Muscle layer of colon (tissue), 2 donors: ENCODE measurements around the gene LRRC49.

Experiments
- H3K27ac ChIP-seq: one replicate; pipeline ENCODE4 v1.7.0; 2013; ENCODE audit warnings: low read depth, mild to moderate bottlenecking, low read length, moderate library complexity
- H3K27me3 ChIP-seq, 2 donors: one replicate each; pipeline ENCODE4 v1.7.0; 2013; ENCODE audit warnings: low read length in 2 of 2, mild to moderate bottlenecking in 2 of 2; ENCODE audit not compliant: insufficient read depth in 2 of 2, control insufficient read depth in 1 of 2
- H3K36me3 ChIP-seq: one replicate; pipeline ENCODE4 v1.7.0; 2013; ENCODE audit warnings: mild to moderate bottlenecking, low read length; ENCODE audit not compliant: insufficient read depth
- H3K4me1 ChIP-seq: one replicate; pipeline ENCODE4 v1.7.0; 2013; ENCODE audit warnings: mild to moderate bottlenecking, low read length; ENCODE audit not compliant: insufficient read depth
- H3K4me3 ChIP-seq, 2 donors: one replicate each; pipeline ENCODE4 v1.7.0; 2013; ENCODE audit warnings: low read length in 2 of 2, low read depth in 1 of 2, mild to moderate bottlenecking in 1 of 2, moderate library complexity in 1 of 2
- H3K9ac ChIP-seq: one replicate; pipeline ENCODE4 v1.7.0; 2013; ENCODE audit warnings: low read length
- H3K9me3 ChIP-seq: one replicate; pipeline ENCODE4 v1.7.0; 2013; ENCODE audit warnings: mild to moderate bottlenecking, low read length
- donor health status: abdominal sarcoma.
- donor health status: Adenocarcinoma of cecum.

LRRC49 gene

DNA sequence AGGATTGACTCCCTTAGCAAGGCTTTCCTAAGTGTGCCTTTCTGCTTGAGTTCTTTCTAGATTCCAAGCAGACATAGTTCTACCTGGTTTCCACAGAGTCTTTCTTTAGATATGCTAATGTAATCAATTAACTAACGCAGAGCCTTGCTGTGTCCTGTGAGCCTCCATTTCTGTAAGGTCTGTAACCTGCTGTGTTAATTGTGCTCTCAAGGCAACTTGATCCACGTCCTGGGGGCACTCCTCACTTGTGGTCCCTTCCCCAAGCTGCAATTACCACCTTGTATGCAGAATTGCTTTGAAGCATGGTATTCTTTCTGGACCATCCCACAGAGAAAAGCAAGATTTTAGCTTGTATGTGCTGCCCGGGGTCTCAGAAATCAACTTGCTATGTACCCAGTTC lies 193.2 kb downstream of the LRRC49 start:
- Histone ChIP-seq H3K27ac (no peak overlapping the region), H3K27me3 (no peaks in the 10 kb centered on the region), H3K4me1 (peaks cover 14% of the 10 kb centered on the region), H3K9ac (no peak overlapping the region), H3K36me3 (no peaks in the 10 kb centered on the region), H3K4me3 (no peak overlapping the region), H3K9me3 (no peaks in the 10 kb centered on the region)

GRCh38 chr15:71088155-71088554 lies 195.5 kb downstream of the LRRC49 start:
- Histone ChIP-seq H3K9me3 (no peaks in the 10 kb centered on the region), H3K4me3 (no peak overlapping the region), H3K4me1 (peaks cover 6% of the 10 kb centered on the region), H3K27me3 (no peaks in the 10 kb centered on the region), H3K9ac (no peak overlapping the region), H3K36me3 (no peaks in the 10 kb centered on the region), H3K27ac (no peak overlapping the region)

DNA sequence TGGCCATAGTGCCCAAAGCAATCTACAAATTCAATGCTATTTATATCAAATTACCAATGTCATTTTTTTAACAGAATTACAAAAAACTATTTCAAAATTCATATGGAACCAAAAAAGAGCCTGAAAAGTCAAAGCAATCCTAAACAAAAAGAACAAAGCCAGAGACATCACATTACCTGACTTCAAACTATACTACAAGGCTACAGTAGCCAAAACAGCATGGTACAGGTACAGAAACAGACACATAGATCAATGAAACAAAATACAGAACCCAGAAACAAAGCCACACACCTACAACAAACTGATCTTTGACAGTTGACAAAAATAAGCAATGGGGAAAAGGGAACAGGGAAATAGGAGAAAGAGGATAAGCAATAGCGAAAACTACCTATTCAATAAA lies 196.1 kb downstream of the LRRC49 start:
- Histone ChIP-seq H3K4me1 (peaks cover under 1% of the 10 kb centered on the region), H3K9me3 (no peaks in the 10 kb centered on the region), H3K36me3 (no peaks in the 10 kb centered on the region), H3K27me3 (no peaks in the 10 kb centered on the region), H3K27ac (no peak overlapping the region), H3K9ac (no peak overlapping the region), H3K4me3 (no peak overlapping the region)

DNA sequence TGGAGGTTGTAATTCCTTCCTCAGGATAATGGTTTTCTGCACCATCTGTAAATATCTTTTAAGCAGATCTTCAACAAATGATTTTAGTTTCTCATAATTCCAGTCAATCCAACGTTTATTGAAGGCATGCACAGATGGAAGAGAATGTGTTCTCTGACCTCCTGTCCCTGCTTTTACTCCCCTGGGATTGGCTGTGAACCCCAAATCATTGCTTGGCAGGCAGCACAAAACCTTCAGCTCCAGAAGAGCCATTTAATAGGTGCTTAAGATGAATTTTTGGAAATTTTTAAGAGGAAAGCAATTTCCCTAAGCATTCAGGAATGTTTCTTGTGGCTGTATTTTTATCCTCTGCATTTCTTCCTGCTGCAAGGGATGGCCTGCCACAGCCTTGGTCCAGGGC lies 197.2 kb downstream of the LRRC49 start:
- Histone ChIP-seq H3K36me3 (no peaks in the 10 kb centered on the region), H3K27me3 (no peaks in the 10 kb centered on the region), H3K4me3 (no peak overlapping the region), H3K9ac (no peak overlapping the region), H3K27ac (no peak overlapping the region), H3K9me3 (no peaks in the 10 kb centered on the region), H3K4me1 (no peaks in the 10 kb centered on the region)

DNA sequence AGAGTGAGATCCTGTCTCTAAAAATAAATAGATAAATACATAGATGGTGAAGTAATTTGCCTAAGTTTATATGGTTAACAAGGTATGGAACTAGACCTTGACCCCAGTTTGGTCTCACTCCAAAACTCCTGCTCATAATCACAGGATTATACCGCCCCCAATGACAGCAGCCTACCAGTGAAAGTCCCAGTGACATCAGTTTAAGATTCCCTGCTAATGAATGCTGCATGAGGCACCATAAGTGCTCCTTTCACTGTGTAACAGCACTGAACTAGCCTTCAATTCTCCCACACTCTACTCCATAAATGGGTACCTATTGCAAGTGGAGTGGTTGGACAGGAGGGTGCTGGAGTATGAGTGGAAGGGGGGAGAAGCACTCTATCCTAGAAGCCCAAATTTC lies 199.0 kb downstream of the LRRC49 start:
- Histone ChIP-seq H3K36me3 (no peaks in the 10 kb centered on the region), H3K27ac (no peak overlapping the region), H3K9ac (no peak overlapping the region), H3K27me3 (no peaks in the 10 kb centered on the region), H3K4me3 (no peak overlapping the region), H3K4me1 (no peaks in the 10 kb centered on the region), H3K9me3 (no peaks in the 10 kb centered on the region)

DNA sequence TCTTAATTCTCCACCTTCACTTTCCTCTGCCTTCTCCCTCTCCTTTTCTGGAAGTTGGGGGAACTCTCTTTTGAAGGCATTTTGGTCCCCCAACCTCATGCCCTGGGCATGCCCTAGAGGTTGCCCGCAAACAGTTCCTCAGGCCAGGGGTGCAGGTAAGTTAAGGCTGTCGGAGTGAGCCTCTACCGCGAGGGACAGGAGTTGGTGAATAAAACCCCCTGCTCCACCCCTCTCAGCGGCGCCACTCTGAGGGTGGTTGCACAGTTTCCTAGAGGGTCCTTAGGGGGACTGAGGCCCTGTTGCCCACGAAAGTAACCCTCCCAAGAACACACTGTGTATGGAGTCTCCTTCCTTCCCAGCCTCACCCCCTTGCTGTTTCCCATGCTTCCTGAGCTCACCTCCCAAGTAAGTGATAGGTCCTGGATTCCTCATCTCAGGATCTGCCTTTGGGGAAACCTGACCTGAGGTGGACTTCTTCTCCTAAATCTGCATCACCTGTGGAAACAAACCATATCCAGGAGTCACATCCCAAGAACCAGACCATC lies 199.5 kb downstream of the LRRC49 start:
- H3K27ac ChIP-seq, result no peak overlapping the region

GRCh38 chr15:71093054-71094024 lies 200.7 kb downstream of the LRRC49 start:
- no peak overlapping the region for H3K4me3 ChIP-seq
- H3K27me3 ChIP-seq, result no peaks in the 10 kb centered on the region
- no peak overlapping the region for H3K27ac ChIP-seq
- H3K36me3 ChIP-seq, result no peaks in the 10 kb centered on the region
- H3K4me1 ChIP-seq, result no peaks in the 10 kb centered on the region
- H3K9me3 ChIP-seq, result no peaks in the 10 kb centered on the region
- no peak overlapping the region for H3K9ac ChIP-seq

More for the DNA sequence above, 199.5 kb downstream of the LRRC49 start:
- Histone ChIP-seq H3K9me3 (no peaks in the 10 kb centered on the region), H3K4me3 (no peak overlapping the region), H3K9ac (no peak overlapping the region), H3K27me3 (no peaks in the 10 kb centered on the region), H3K4me1 (no peaks in the 10 kb centered on the region), H3K36me3 (no peaks in the 10 kb centered on the region)

DNA sequence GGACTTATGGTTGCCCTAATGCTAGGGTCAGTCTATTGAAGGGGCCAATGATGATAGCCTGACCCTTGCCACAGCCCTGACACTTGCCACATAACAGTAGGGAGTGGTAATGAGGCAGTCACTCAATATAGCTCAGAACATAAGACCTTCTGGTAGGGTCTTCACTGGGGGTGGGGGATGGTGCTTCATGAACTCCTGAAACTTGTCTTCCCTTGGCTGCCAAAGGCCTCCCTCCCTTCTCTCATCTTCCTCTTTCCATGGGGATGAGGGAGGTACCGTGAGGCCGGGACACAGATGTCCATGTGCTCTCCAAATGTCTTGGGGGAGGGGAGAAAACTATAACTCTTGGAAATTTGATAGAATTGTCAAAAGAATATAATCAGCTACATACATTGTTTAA lies 201.5 kb downstream of the LRRC49 start:
- no peak overlapping the region for H3K4me3 ChIP-seq
- H3K27ac ChIP-seq, result no peak overlapping the region
- H3K4me1 ChIP-seq, result no peaks in the 10 kb centered on the region
- no peak overlapping the region for H3K9ac ChIP-seq
- H3K9me3 ChIP-seq, result no peaks in the 10 kb centered on the region
- no peaks in the 10 kb centered on the region for H3K36me3 ChIP-seq
- H3K27me3 ChIP-seq, result no peaks in the 10 kb centered on the region

DNA sequence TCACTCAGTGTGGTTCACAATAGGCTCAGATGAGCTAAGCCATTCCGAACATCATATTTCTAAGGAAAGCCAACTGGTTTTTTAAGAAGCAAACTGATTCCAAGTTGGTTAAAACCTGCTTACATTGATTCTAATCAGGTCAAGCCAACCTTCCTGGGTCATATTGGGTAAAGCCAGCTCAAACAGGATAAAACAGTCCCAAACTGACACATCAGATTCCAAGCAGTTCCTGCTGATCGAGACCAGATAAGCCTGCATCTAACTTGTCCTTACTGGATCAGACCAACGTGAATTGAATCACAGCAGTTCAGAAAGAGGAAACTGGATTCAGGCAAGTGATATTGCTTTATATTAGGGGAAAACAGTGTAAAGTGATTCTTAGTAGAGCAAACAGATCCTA lies 204.1 kb downstream of the LRRC49 start:
- Histone ChIP-seq H3K9me3 (no peaks in the 10 kb centered on the region), H3K27me3 (no peaks in the 10 kb centered on the region), H3K9ac (no peak overlapping the region), H3K27ac (no peak overlapping the region), H3K36me3 (no peaks in the 10 kb centered on the region), H3K4me1 (no peaks in the 10 kb centered on the region), H3K4me3 (no peak overlapping the region)

DNA sequence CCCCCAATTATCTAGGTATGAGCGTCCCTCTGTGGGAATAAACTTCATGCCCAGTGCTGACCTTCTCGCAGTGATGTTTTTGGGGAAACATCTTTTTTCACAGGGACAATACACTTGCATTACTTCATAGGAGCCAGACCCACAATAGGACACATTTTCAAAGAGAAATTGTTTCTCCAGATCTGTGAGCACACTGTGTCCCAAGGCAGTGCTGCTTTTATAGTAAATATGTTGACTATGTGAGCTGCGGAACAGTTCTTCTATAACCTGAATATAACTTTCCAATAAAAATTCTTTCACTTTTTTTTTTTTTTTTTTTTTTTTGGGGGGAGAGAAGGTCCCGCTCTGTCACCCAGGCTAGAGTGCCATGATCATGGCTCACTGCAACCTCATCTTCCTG lies 205.3 kb downstream of the LRRC49 start:
- Histone ChIP-seq H3K36me3 (no peaks in the 10 kb centered on the region), H3K9me3 (no peaks in the 10 kb centered on the region), H3K4me1 (no peaks in the 10 kb centered on the region), H3K27me3 (no peaks in the 10 kb centered on the region), H3K4me3 (no peak overlapping the region), H3K27ac (no peak overlapping the region), H3K9ac (no peak overlapping the region)

DNA sequence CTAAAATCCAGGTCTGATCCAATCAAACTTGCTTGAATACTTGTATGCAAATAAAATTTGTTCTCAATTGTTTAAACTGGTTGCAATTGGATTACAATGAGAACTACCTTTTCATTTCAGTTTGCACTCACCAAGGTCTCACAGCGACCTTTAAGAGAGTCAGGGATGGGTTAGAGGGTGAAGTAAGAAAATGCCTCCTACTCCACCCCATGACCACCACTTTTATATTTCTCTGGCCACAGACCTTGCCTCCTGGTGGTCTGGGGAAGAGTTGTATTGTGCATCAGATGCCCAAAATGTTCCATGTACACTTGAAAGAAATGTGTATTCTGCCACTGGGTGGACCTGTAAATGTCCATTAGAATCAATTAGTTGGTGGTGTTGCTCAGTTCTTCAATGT lies 206.3 kb downstream of the LRRC49 start:
- Histone ChIP-seq H3K36me3 (no peaks in the 10 kb centered on the region), H3K27me3 (no peaks in the 10 kb centered on the region), H3K4me3 (no peak overlapping the region), H3K9ac (no peak overlapping the region), H3K9me3 (no peaks in the 10 kb centered on the region), H3K27ac (no peak overlapping the region), H3K4me1 (no peaks in the 10 kb centered on the region)
